HepG2 (cell line): ENCODE results near the gene C1orf216. TPM values are rescaled to one million over a fixed set of nuclear protein-coding genes. Genes with fewer than 3 reads are reported as not detected.

Experiments
- ATAC-seq: fragments of 200-7000 bp; cut with Tn5 transposase; 3 replicates; pipeline ENCODE4 v1.9.1; 2020; ENCODE audit warnings: mild to moderate bottlenecking, moderate library complexity
- BruUV-seq: library from RNA; stranded (reverse); fragments of 400-500 nt; replicated peaks from 2 replicates; lab custom pipeline; 2021; lab: Mats Ljungman, UMichigan
- CTCF ChIA-PET: fragments of 300-600 bp; formaldehyde crosslinking; extraction: SDS; loops from one replicate; lab custom pipeline; 2021; ENCODE audit warnings: low total read pairs, inconsistent platforms, low intra/inter-chr PET ratio; lab: Yijun Ruan, JAX
- POLR2A ChIA-PET: fragments of 350-600 bp; sonication (Branson Sonifier 250); formaldehyde crosslinking; loops from one replicate; lab custom pipeline; 2020; ENCODE audit warnings: antibody characterized with exemption, inconsistent platforms; lab: Yijun Ruan, JAX
- DNase-seq: peaks from one replicate; pipeline ENCODE4 v3.0.0-alpha.2; 2015; ENCODE audit warnings: low spot score
- FAIRE-seq: peaks from 3 replicates; lab custom pipeline; 2011; peaks lifted over from hg19 to GRCh38; lab: Jason Lieb, UNC
- H2AFZ ChIP-seq: one replicate; pipeline ENCODE4 v1.6.1; 2011; ENCODE audit warnings: low read length, inconsistent platforms
- H3K27ac ChIP-seq: fragments of 300-600 bp; 3 replicates; pipeline ENCODE4 v1.8.0; 2011; ENCODE audit warnings: mixed run types, mild to moderate bottlenecking, mixed read lengths, low read length, inconsistent platforms; ENCODE audit not compliant: insufficient read depth; ENCODE audit errors: extremely low read length
- H3K27me3 ChIP-seq, 2 experiments: fragments of 200-600 bp in 1 of 2; 2 replicates in 1 of 2; 3 replicates in 1 of 2; pipeline versions ENCODE4 v1.6.0 to v1.8.0; 2011; ENCODE audit warnings: low read length in 2 of 2, mild to moderate bottlenecking in 2 of 2, moderate library complexity in 2 of 2, inconsistent platforms in 1 of 2; ENCODE audit not compliant: insufficient read depth in 2 of 2, control insufficient read depth in 1 of 2
- H3K36me3 ChIP-seq, 2 experiments: fragments of 200-600 bp in 1 of 2; replicated peaks in 1 of 2; 2 replicates in 1 of 2; 3 replicates in 1 of 2; pipeline versions ENCODE4 v1.5.1 to v1.8.0; 2011; ENCODE audit warnings: low read length in 2 of 2, inconsistent platforms in 1 of 2; ENCODE audit not compliant: insufficient read depth in 2 of 2, control insufficient read depth in 1 of 2
- H3K4me1 ChIP-seq: 2 replicates; pipeline ENCODE4 v1.5.1; 2012; ENCODE audit warnings: low read length, inconsistent platforms; ENCODE audit not compliant: insufficient read depth
- H3K4me2 ChIP-seq: 2 replicates; pipeline ENCODE4 v1.6.0; 2011; ENCODE audit warnings: low read depth, low read length, inconsistent platforms
- H3K4me3 ChIP-seq, 3 experiments: fragments of 200-600 bp in 1 of 3; sonication (generic), shearing (Covaris generic) in 1 of 3; replicated peaks in 1 of 3; 2 replicates each; pipeline ENCODE4 v1.5.1; 2011 to 2016; ENCODE audit warnings: low read length in 3 of 3, inconsistent platforms in 2 of 3, low read depth in 2 of 3, mild to moderate bottlenecking in 2 of 3, control low read depth in 1 of 3, mixed read lengths in 1 of 3; ENCODE audit not compliant: insufficient read depth in 1 of 3
- H3K79me2 ChIP-seq: one replicate; pipeline ENCODE4 v1.6.1; 2011; ENCODE audit warnings: low read length, inconsistent platforms; ENCODE audit not compliant: insufficient read depth
- H3K9ac ChIP-seq: 2 replicates; pipeline ENCODE4 v1.6.0; 2011; ENCODE audit warnings: mild to moderate bottlenecking, low read depth, low read length, inconsistent platforms; ENCODE audit not compliant: insufficient read depth
- H3K9me3 ChIP-seq: 2 replicates; pipeline ENCODE4 v1.5.1; 2012; ENCODE audit warnings: mild to moderate bottlenecking, low read length
- H4K20me1 ChIP-seq: 2 replicates; pipeline ENCODE4 v1.6.0; 2011; ENCODE audit warnings: inconsistent platforms, mild to moderate bottlenecking, low read length, moderate library complexity; ENCODE audit not compliant: insufficient read depth
- ARID2 ChIP-seq: sonication (generic); formaldehyde crosslinking; IDR thresholded peaks from 2 replicates; pipeline ENCODE4 v1.8.1; 2022; ENCODE audit warnings: mild to moderate bottlenecking, missing genetic modification reagents, borderline replicate concordance
- ASH2L ChIP-seq: fragments of 300-600, 200-600 bp; sonication (generic); IDR thresholded peaks from 2 replicates; pipeline ENCODE4 v1.7.0; 2017; ENCODE audit warnings: low read depth, mild to moderate bottlenecking, moderate library complexity, mixed read lengths, low read length; ENCODE audit not compliant: insufficient read length
- GABPB1 ChIP-seq: IDR thresholded peaks from 2 replicates; pipeline ENCODE4 v1.6.1; 2016; ENCODE audit warnings: mild to moderate bottlenecking, missing genetic modification reagents, moderate library complexity, missing compliant biosample characterization
- SRSF9 ChIP-seq: fragments of 200-400 bp; formaldehyde crosslinking; IDR thresholded peaks from 2 replicates; pipeline ENCODE4 v1.6.1; 2018; ENCODE audit warnings: borderline replicate concordance, mild to moderate bottlenecking, low read depth, low read length; ENCODE audit not compliant: insufficient read depth, poor library complexity, severe bottlenecking
- YEATS2 ChIP-seq: sonication (generic); formaldehyde crosslinking; IDR thresholded peaks from 2 replicates; pipeline ENCODE4 v1.4.0; 2020; ENCODE audit warnings: missing genetic modification reagents, borderline replicate concordance
- ZNF605 ChIP-seq: sonication (generic); formaldehyde crosslinking; IDR thresholded peaks from 2 replicates; pipeline ENCODE4 v1.8.0; 2022; ENCODE audit warnings: mild to moderate bottlenecking, missing genetic modification reagents
- WGBS: methylation state at CpG from one replicate; pipeline ENCODE4 v1.1.6; 2017; ENCODE audit warnings: low lambda C conversion rate; 5-methylcytosine and 5-hydroxymethylcytosine counted together
- in situ Hi-C: cut with HindIII; loops from 2 replicates; pipeline ENCODE4 v1.10.0; 2017; ENCODE audit warnings: low pct_unique_long_range_greater_than_20kb; ENCODE audit not compliant: extremely low pct_ligation_motif_present
- intact Hi-C: fragments of 100-400 bp; cut with micrococcal nuclease; formaldehyde crosslinking; loops from one replicate; pipeline ENCODE4 v1.10.0; 2022; ENCODE audit not compliant: unreplicated experiment
- polyA plus RNA-seq, 8 experiments: library from polyadenylated mRNA; depleted of rRNA in 3 of 8; stranded (reverse) in 7 of 8; unstranded in 1 of 8; fragments of >200 nt; fragmentation: Illumina TruSeq in 4 of 8; extraction: Trizol in 4 of 8; gene quantifications; 2 replicates each; pipeline versions ENCODE4 v1.2.1 to v1.2.3, GENCODE V29; 2011 to 2016; ENCODE audit warnings: low read depth in 4 of 8, missing spikeins in 1 of 8, mixed read lengths in 1 of 8; ENCODE audit not compliant: insufficient read depth in 1 of 8
- total RNA-seq, 5 experiments: library from RNA; depleted of rRNA; stranded (reverse); fragments of >200 nt; fragmentation: Illumina TruSeq; extraction: Trizol; gene quantifications; 2 replicates each; pipeline ENCODE4 v1.2.3, GENCODE V29; 2016; ENCODE audit warnings: low read depth in 1 of 5

Gene C1orf216
- total and polyA plus RNA-seq, 2 of the 13 experiments (the other 11 are each of a cell fraction or from before 2014, with no cell fraction given) = 0.48 to 1.1 TPM

DNA sequence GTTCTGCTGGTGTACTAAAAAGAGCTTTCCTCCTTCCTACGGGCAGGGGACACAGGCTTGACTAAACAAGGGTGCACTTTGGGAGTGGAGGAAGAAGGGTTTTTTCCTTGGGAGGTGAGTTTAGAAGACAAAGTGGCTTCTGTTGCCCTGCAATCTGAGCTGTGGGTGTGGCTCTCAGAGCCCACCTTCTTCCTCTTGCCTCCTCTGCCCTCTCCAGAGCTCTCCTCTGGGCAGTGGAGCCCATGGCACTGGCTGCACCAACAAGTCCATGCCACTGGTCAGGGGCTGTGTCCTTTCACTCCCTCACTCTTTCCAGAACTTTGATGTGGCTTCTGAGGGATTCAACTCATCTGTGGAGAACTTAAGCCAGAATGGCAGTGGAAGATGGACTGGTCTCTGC is 51.8 kb downstream of the C1orf216 start:
- no peaks in the 10 kb centered on the region for H3K9me3 ChIP-seq
- TF ChIP-seq SRSF9 (no peak), GABPB1 (CRISPR knock-in tag) (no peak), ZNF605 (CRISPR knock-in tag) (no peak), ASH2L (no peak), YEATS2 (CRISPR knock-in tag) (no peak)
- in situ Hi-C loops (no loop called here), intact Hi-C loops (no loop called here)
- CTCF ChIA-PET = no interaction called here
- 0% methylated on average over 1 of the region's 1 CpG for WGBS
- H3K4me1 ChIP-seq = no peaks in the 10 kb centered on the region
- ATAC-seq = no peak
- no peak overlapping the region for H3K27ac ChIP-seq
- no peak overlapping the region for H2AFZ ChIP-seq
- H3K36me3 ChIP-seq = no peaks in the 10 kb centered on the region
- H3K4me2 ChIP-seq = no peak overlapping the region
- no peaks in the 10 kb centered on the region for H3K79me2 ChIP-seq
- BruUV-seq = no TSS peak
- H3K9ac ChIP-seq = no peak overlapping the region
- POLR2A ChIA-PET = no interaction called here
- H3K27me3 ChIP-seq = peaks cover 0 to 19% of the 10 kb centered on the region in 2 experiments; a peak in 2 of 5 replicates
- no peak for DNase-seq
- H4K20me1 ChIP-seq = no peaks in the 10 kb centered on the region
- no peak overlapping the region for H3K4me3 ChIP-seq
- no peak for FAIRE-seq

DNA sequence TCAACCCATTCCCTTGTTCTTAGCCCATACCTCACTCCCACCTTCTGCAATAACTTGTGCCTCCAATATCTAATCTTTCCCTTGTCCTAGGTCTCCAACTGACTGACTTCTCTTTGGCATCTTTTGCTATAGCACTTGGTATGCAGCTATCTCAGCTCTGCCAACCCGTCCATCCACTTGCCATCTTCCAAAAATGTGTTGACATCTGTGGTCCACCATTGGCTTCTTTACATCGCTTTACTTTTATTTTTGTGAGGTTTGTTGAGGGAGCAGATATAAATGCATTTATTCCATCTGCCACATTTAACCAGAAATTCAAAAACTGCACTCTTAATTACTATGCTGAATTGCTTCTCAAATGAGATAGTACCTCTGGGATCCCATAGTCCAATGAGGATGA is 52.5 kb downstream of the C1orf216 start:
- H3K4me1 ChIP-seq = no peaks in the 10 kb centered on the region
- no peak for FAIRE-seq
- H3K27ac ChIP-seq = no peak overlapping the region
- no TSS peak for BruUV-seq
- H3K36me3 ChIP-seq = no peaks in the 10 kb centered on the region
- intact Hi-C loops = no loop called here
- no peak overlapping the region for H3K9ac ChIP-seq
- DNase-seq = no peak
- POLR2A ChIA-PET = no interaction called here
- H3K9me3 ChIP-seq = no peaks in the 10 kb centered on the region
- no peaks in the 10 kb centered on the region for H3K79me2 ChIP-seq
- ATAC-seq = no peak
- TF ChIP-seq ARID2 (CRISPR knock-in tag) = no peak
- TF ChIP-seq, all 625 proteins: peak for 0
- WGBS = 49% methylated on average over 2 of the region's 2 CpGs
- peaks cover 0 to 19% of the 10 kb centered on the region in 2 experiments; a peak in 2 of 5 replicates for H3K27me3 ChIP-seq
- in situ Hi-C loops = no loop called here
- CTCF ChIA-PET = no interaction called here
- H4K20me1 ChIP-seq = no peaks in the 10 kb centered on the region
- no peak overlapping the region for H3K4me2 ChIP-seq
- H2AFZ ChIP-seq = no peak overlapping the region
- H3K4me3 ChIP-seq = no peak overlapping the region

Other genes with a start within 250 kb of the C1orf216 start
- 15.9 and 33.4 TPM in 2 replicates for gene KIAA0319L, start 161.5 kb downstream of the C1orf216 start, total RNA-seq (2016; rRNA removed; fragmentation: Illumina TruSeq; extraction: Trizol)
- 74.3 and 82.6 TPM in 2 replicates for gene KIAA0319L, start 161.5 kb downstream of the C1orf216 start, polyA plus RNA-seq (2011; rRNA removed)
- 9.1 and 9.3 TPM in 2 replicates for gene NCDN, start 161.1 kb downstream of the C1orf216 start, total RNA-seq (2016; rRNA removed; fragmentation: Illumina TruSeq; extraction: Trizol)
- 6.6 and 11.0 TPM in 2 replicates for gene NCDN, start 161.1 kb downstream of the C1orf216 start, polyA plus RNA-seq (2011; rRNA removed)
- 0.31 and 0.44 TPM in 2 replicates for gene TFAP2E, start 145.6 kb downstream of the C1orf216 start, total RNA-seq (2016; rRNA removed; fragmentation: Illumina TruSeq; extraction: Trizol)
- gene TFAP2E, start 145.6 kb downstream of the C1orf216 start, polyA plus RNA-seq (2011; rRNA removed) = 0.41 and 0.46 TPM in 2 replicates
- 62.2 and 102 TPM in 2 replicates for gene PSMB2, start 77.4 kb downstream of the C1orf216 start, total RNA-seq (2016; rRNA removed; fragmentation: Illumina TruSeq; extraction: Trizol)
- 50.5 and 60.6 TPM in 2 replicates for gene PSMB2, start 77.4 kb downstream of the C1orf216 start, polyA plus RNA-seq (2011; rRNA removed)
- gene CLSPN, start 51.1 kb upstream of the C1orf216 start, total RNA-seq (2016; rRNA removed; fragmentation: Illumina TruSeq; extraction: Trizol) = 32.5 and 51.7 TPM in 2 replicates
- gene CLSPN, start 51.1 kb upstream of the C1orf216 start, polyA plus RNA-seq (2011; rRNA removed) = 2.2 and 2.5 TPM in 2 replicates
- gene AGO4, start 89.1 kb upstream of the C1orf216 start, total RNA-seq (2016; rRNA removed; fragmentation: Illumina TruSeq; extraction: Trizol) = 6.0 and 6.8 TPM in 2 replicates
- gene AGO4, start 89.1 kb upstream of the C1orf216 start, polyA plus RNA-seq (2011; rRNA removed) = 13.8 and 14.6 TPM in 2 replicates
- gene AGO1, start 164.3 kb upstream of the C1orf216 start, total RNA-seq (2016; rRNA removed; fragmentation: Illumina TruSeq; extraction: Trizol) = 18.6 and 24.6 TPM in 2 replicates
- gene AGO1, start 164.3 kb upstream of the C1orf216 start, polyA plus RNA-seq (2011; rRNA removed) = 8.3 and 9.2 TPM in 2 replicates
- 21.2 and 23.8 TPM in 2 replicates for gene AGO3, start 212.2 kb upstream of the C1orf216 start, total RNA-seq (2016; rRNA removed; fragmentation: Illumina TruSeq; extraction: Trizol)
- 18.3 and 27.1 TPM in 2 replicates for gene AGO3, start 212.2 kb upstream of the C1orf216 start, polyA plus RNA-seq (2011; rRNA removed)